HEK293 (cell line): Measurements from ENCODE around the gene PNKD.
"Not testable (repeated sequence)": the region's sequence is repeated elsewhere in the genome, so short reads cannot be mapped to it uniquely, and the experiment has no call there.

Experiments
- CTCF ChIA-PET: fragments of 350-600 bp; formaldehyde crosslinking; extraction: SDS; loops from one replicate; lab custom pipeline; 2021; ENCODE audit warnings: antibody characterized with exemption; lab: Yijun Ruan, JAX
- POLR2A ChIA-PET: fragments of 300-600 bp; formaldehyde crosslinking; extraction: SDS; loops from one replicate; lab custom pipeline; 2020; ENCODE audit warnings: antibody characterized with exemption, inconsistent platforms; lab: Yijun Ruan, JAX
- H3K27ac ChIP-seq: fragments of 200-500 bp; sonication (Bioruptor generic); 2 replicates; pipeline ENCODE4 v1.5.1; 2014; ENCODE audit warnings: low read depth, low read length, control low read depth, inconsistent platforms; ENCODE audit errors: extremely low read depth
- H3K36me3 ChIP-seq, 2 experiments: fragments of 200-500 bp in 1 of 2; sonication (Bioruptor generic) in 1 of 2; 1 replicate in 1 of 2; 2 replicates in 1 of 2; pipeline ENCODE4 v1.5.1; 2014 to 2017; ENCODE audit warnings: inconsistent platforms in 2 of 2, low read length in 2 of 2; ENCODE audit not compliant: control insufficient read depth in 2 of 2, insufficient read depth in 1 of 2
- H3K4me1 ChIP-seq: fragments of 200-500 bp; sonication (Bioruptor generic); 2 replicates; pipeline ENCODE4 v1.5.1; 2014; ENCODE audit warnings: mild to moderate bottlenecking, low read length, inconsistent platforms; ENCODE audit not compliant: control insufficient read depth, insufficient read depth
- H3K4me3 ChIP-seq: 2 replicates; pipeline ENCODE4 v1.5.1; 2011; ENCODE audit warnings: low read depth, mild to moderate bottlenecking, control low read depth, low read length, moderate library complexity
- H3K9me3 ChIP-seq: fragments of 200-500 bp; sonication (Bioruptor generic); 2 replicates; pipeline ENCODE4 v1.5.1; 2014; ENCODE audit warnings: low read depth, low read length, inconsistent platforms; ENCODE audit not compliant: control insufficient read depth, insufficient read depth
- BCL11B ChIP-seq: fragments of 450-650 bp; formaldehyde crosslinking; IDR thresholded peaks from 2 replicates; pipeline ENCODE4 v1.5.1; 2016; ENCODE audit warnings: low read depth, missing biosample characterization, missing genetic modification characterization
- GLIS1 ChIP-seq: fragments of 450-650 bp; formaldehyde crosslinking; IDR thresholded peaks from 2 replicates; pipeline ENCODE4 v1.5.1; 2016; ENCODE audit warnings: missing biosample characterization, missing genetic modification characterization
- MEIS1 ChIP-seq: sonication (generic); formaldehyde crosslinking; IDR thresholded peaks from 2 replicates; pipeline ENCODE4 v1.8.1; 2022; ENCODE audit warnings: missing genetic modification reagents, mild to moderate bottlenecking, borderline replicate concordance
- SP2 ChIP-seq: fragments of 450-650 bp; formaldehyde crosslinking; IDR thresholded peaks from 2 replicates; pipeline ENCODE4 v1.5.1; 2016; ENCODE audit warnings: missing biosample characterization, missing genetic modification characterization
- ZBTB7A ChIP-seq: fragments of 450-650 bp; formaldehyde crosslinking; IDR thresholded peaks from 2 replicates; pipeline ENCODE4 v1.5.1; 2016; ENCODE audit warnings: low read depth, missing biosample characterization, missing genetic modification characterization
- ZFHX2 ChIP-seq: fragments of 450-650 bp; formaldehyde crosslinking; conservative IDR thresholded peaks from 2 replicates; pipeline ENCODE4 v1.5.1; 2016; ENCODE audit warnings: missing biosample characterization, missing genetic modification characterization
- ZNF530 ChIP-seq: fragments of 450-650 bp; formaldehyde crosslinking; IDR thresholded peaks from 2 replicates; pipeline ENCODE4 v1.5.1; 2016; ENCODE audit warnings: low read depth, missing biosample characterization, missing genetic modification characterization
- ZNF621 ChIP-seq: fragments of 450-650 bp; formaldehyde crosslinking; IDR thresholded peaks from 2 replicates; pipeline ENCODE4 v1.5.1; 2017; ENCODE audit warnings: missing biosample characterization, missing genetic modification characterization
- ZNF660 ChIP-seq: fragments of 450-650 bp; IDR thresholded peaks from 2 replicates; pipeline ENCODE4 v1.5.1; 2018; ENCODE audit warnings: missing biosample characterization, mild to moderate bottlenecking, missing genetic modification characterization
- ZNF707 ChIP-seq: fragments of 450-650 bp; formaldehyde crosslinking; IDR thresholded peaks from 2 replicates; pipeline ENCODE4 v1.5.1; 2016; ENCODE audit warnings: missing biosample characterization, missing genetic modification characterization
- ZNF785 ChIP-seq: fragments of 450-650 bp; formaldehyde crosslinking; IDR thresholded peaks from 2 replicates; pipeline ENCODE4 v1.5.1; 2016; ENCODE audit warnings: missing biosample characterization, missing genetic modification characterization
- ZNF791 ChIP-seq: fragments of 450-650 bp; formaldehyde crosslinking; IDR thresholded peaks from 2 replicates; pipeline ENCODE4 v1.5.1; 2016; ENCODE audit warnings: missing biosample characterization, missing genetic modification characterization
- ZSCAN16 ChIP-seq: fragments of 450-650 bp; formaldehyde crosslinking; IDR thresholded peaks from 2 replicates; pipeline ENCODE4 v1.5.1; 2016; ENCODE audit warnings: missing biosample characterization, missing genetic modification characterization
- TF ChIP-seq, protein P1 (sequence below): fragments of 450-650 bp; formaldehyde crosslinking; IDR thresholded peaks from 2 replicates; pipeline ENCODE4 v1.5.1; 2016; ENCODE audit warnings: missing biosample characterization, missing genetic modification characterization
- TF ChIP-seq, protein P2 (sequence below): fragments of 450-650 bp; formaldehyde crosslinking; IDR thresholded peaks from 2 replicates; pipeline ENCODE4 v1.5.1; 2016; ENCODE audit warnings: missing biosample characterization, missing genetic modification characterization
- TF ChIP-seq, protein P3 (sequence below): fragments of 450-650 bp; formaldehyde crosslinking; IDR thresholded peaks from 2 replicates; pipeline ENCODE4 v1.5.1; 2017; ENCODE audit warnings: missing biosample characterization, missing genetic modification characterization
- TF ChIP-seq, protein P4 (sequence below): fragments of 450-650 bp; formaldehyde crosslinking; IDR thresholded peaks from 2 replicates; pipeline ENCODE4 v1.5.1; 2017; ENCODE audit warnings: missing biosample characterization, missing genetic modification characterization

Gene PNKD

DNA sequence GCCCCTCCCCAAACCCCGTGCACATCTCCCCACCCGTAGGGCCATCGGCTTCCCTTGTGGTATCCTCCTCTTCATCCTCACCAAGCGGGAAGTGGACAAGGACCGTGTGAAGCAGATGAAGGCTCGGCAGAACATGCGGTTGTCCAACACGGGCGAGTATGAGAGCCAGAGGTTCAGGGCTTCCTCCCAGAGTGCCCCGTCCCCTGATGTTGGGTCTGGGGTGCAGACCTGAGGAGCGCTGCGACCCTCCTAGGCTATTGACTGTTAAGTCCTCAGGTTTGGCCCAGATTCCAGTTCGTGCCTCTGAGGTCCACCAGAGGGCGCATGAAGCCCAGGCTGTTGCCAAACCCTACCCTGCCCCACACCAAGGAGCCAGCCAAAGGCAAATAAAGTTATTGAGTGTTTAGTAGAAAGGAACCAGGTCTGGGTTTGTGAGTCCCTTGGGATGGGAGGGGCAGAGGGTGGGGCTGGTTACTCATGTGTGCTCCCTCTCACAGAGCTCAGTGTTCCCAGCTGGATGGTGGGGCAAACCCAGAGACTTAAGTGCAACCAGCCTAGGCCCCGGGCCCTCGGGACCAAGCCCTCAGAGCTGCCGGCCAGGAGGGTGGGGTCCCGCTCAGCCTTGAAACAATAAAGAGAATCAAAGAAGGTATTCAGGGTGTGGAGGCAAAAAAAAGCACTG is 2.4 kb downstream of the PNKD start (continued):
- TF ChIP-seq GLIS1 (tag by site-specific recombination) = peak; percentile 59
- no peak for TF ChIP-seq ZNF621 (tag by site-specific recombination)
- TF ChIP-seq ZFHX2 (tag by site-specific recombination) = no peak
- TF ChIP-seq ZNF660 = peak; percentile 86; the same call in 1 of the 2 replicates
- no peak for TF ChIP-seq ZBTB7A (tag by site-specific recombination)
- no peak for TF ChIP-seq ZNF791
- no peak for TF ChIP-seq MEIS1 (CRISPR knock-in tag)

DNA sequence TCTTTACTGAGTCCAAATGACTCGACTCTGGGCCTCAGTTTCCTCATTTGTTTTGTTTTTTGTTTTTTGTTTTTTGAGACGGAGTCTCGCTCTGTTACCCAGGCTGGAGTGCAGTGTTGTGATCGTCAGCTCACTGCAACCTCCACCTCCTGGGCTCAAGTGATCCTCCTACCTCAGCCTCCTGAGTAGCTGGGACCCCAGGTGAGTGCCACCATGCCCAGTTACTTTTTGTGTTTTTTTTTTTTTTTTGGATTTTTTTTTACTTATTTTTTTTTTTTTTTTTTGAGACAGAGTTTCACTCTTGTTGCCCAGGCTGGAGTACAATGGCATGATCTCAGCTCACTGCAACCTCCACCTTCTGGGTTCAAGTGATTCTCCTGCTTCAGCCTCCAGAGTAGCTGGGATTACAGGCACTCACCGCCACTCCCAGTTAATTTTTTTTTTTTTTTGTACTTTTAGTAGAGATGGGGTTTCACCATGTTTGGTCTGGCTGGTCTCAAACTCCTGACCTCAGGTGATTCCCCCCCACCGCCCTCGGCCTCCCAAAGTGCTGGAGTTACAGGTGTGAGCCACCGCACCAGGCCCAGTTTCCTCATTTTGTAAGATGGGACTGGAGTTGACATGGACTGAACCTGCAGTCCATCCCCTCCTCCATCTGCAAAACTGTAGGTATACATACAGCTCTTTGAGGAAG is 3.0 kb downstream of the PNKD start:
- ChIA-PET CTCF (interaction anchor here (0.5 to 7.3 kb wide), 20 partner anchors 9 to 881 kb away, joined by 3 to 89 read pairs (median 4); partner anchors contain the start of genes CATIP and TMBIM1), POLR2A (interaction anchor here (0.7 to 4.3 kb wide), 3 partner anchors 13 to 181 kb away, joined by 4 to 29 read pairs (median 14); no protein-coding TSS in a partner anchor)
- H3K4me3 ChIP-seq, H3K9me3 ChIP-seq, H3K27ac ChIP-seq, H3K4me1 ChIP-seq: not testable (repeated sequence)
- peaks cover 7 to 59% of the 10 kb centered on the region in 2 experiments; a peak in 2 of 3 replicates for H3K36me3 ChIP-seq
- TF ChIP-seq, protein P1, sequence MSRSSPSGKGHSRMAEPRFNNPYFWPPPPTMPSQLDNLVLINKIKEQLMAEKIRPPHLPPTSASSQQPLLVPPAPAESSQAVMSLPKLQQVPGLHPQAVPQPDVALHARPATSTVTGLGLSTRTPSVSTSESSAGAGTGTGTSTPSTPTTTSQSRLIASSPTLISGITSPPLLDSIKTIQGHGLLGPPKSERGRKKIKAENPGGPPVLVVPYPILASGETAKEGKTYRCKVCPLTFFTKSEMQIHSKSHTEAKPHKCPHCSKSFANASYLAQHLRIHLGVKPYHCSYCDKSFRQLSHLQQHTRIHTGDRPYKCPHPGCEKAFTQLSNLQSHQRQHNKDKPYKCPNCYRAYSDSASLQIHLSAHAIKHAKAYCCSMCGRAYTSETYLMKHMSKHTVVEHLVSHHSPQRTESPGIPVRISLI (tag by site-specific recombination) = peak; percentile 94
- TF ChIP-seq, all 188 proteins: peak for 1; not testable (repeated sequence) for 187

DNA sequence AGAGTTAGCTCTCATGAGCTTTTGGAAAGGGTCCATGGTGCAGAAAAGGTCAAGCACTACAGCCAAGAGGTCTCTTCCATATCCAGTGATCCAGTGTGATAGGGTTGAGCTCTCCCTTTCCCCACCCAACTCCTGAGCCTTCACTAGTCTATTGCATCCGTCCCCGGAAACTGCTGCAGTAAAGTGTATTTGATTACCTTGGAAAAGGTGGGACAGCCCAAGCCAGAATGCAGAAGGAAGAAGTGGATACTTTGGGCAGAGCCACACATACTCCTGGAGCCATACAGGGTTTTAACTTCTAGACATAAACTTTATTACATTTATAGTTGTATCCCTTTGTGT is 3.6 kb downstream of the PNKD start:
- H3K4me3 ChIP-seq = no peak overlapping the region
- ChIA-PET POLR2A (interaction anchor here (4.3 kb wide), 1 partner anchor 13 kb away, joined by 29 read pairs; no protein-coding TSS in a partner anchor), CTCF (interaction anchor here (0.5 to 7.3 kb wide), 11 partner anchors 8 to 722 kb away, joined by 3 to 89 read pairs (median 4); partner anchors contain the start of gene TMBIM1)
- H3K9me3 ChIP-seq = no peaks in the 10 kb centered on the region
- peaks cover 3% of the 10 kb centered on the region; the same call in 1 of the 2 replicates for H3K4me1 ChIP-seq
- TF ChIP-seq BCL11B (tag by site-specific recombination) (no peak), ZFHX2 (tag by site-specific recombination) (no peak), ZSCAN16 (tag by site-specific recombination) (no peak), ZNF707 (tag by site-specific recombination) (no peak), ZNF530 (tag by site-specific recombination) (no peak), SP2 (no peak), ZNF785 (tag by site-specific recombination) (no peak)
- TF ChIP-seq, protein P2, sequence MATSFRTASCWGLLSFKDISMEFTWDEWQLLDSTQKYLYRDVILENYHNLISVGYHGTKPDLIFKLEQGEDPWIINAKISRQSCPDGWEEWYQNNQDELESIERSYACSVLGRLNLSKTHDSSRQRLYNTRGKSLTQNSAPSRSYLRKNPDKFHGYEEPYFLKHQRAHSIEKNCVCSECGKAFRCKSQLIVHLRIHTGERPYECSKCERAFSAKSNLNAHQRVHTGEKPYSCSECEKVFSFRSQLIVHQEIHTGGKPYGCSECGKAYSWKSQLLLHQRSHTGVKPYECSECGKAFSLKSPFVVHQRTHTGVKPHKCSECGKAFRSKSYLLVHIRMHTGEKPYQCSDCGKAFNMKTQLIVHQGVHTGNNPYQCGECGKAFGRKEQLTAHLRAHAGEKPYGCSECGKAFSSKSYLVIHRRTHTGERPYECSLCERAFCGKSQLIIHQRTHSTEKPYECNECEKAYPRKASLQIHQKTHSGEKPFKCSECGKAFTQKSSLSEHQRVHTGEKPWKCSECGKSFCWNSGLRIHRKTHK (tag by site-specific recombination) = no peak
- TF ChIP-seq, protein P3, sequence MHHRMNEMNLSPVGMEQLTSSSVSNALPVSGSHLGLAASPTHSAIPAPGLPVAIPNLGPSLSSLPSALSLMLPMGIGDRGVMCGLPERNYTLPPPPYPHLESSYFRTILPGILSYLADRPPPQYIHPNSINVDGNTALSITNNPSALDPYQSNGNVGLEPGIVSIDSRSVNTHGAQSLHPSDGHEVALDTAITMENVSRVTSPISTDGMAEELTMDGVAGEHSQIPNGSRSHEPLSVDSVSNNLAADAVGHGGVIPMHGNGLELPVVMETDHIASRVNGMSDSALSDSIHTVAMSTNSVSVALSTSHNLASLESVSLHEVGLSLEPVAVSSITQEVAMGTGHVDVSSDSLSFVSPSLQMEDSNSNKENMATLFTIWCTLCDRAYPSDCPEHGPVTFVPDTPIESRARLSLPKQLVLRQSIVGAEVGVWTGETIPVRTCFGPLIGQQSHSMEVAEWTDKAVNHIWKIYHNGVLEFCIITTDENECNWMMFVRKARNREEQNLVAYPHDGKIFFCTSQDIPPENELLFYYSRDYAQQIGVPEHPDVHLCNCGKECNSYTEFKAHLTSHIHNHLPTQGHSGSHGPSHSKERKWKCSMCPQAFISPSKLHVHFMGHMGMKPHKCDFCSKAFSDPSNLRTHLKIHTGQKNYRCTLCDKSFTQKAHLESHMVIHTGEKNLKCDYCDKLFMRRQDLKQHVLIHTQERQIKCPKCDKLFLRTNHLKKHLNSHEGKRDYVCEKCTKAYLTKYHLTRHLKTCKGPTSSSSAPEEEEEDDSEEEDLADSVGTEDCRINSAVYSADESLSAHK (tag by site-specific recombination) = no peak
- TF ChIP-seq, protein P4, sequence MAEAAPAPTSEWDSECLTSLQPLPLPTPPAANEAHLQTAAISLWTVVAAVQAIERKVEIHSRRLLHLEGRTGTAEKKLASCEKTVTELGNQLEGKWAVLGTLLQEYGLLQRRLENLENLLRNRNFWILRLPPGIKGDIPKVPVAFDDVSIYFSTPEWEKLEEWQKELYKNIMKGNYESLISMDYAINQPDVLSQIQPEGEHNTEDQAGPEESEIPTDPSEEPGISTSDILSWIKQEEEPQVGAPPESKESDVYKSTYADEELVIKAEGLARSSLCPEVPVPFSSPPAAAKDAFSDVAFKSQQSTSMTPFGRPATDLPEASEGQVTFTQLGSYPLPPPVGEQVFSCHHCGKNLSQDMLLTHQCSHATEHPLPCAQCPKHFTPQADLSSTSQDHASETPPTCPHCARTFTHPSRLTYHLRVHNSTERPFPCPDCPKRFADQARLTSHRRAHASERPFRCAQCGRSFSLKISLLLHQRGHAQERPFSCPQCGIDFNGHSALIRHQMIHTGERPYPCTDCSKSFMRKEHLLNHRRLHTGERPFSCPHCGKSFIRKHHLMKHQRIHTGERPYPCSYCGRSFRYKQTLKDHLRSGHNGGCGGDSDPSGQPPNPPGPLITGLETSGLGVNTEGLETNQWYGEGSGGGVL (tag by site-specific recombination) = no peak
- TF ChIP-seq, all 188 proteins: peak for 0
- Histone ChIP-seq H3K27ac (no peak overlapping the region), H3K36me3 (peaks cover 6 to 64% of the 10 kb centered on the region in 2 experiments; a peak in 2 of 3 replicates)
